Naive thymus-derived CD4-positive, alpha-beta T cell (primary cell): ENCODE measurements around the gene GPAT3. TPM values are rescaled to one million over a fixed set of nuclear protein-coding genes. Genes with fewer than 3 reads are reported as not detected.
A peak's percentile ranks its signal among the peaks of the same experiment; 100 is the strongest.
"Not testable (repeated sequence)": the region's sequence is repeated elsewhere in the genome, so short reads cannot be mapped to it uniquely, and the experiment has no call there.

Experiments used
- ATAC-seq: fragments of 150-1000 bp; cut with Tn5 transposase; 2 replicates; pipeline ENCODE4 v1.10.0; 2021; ENCODE audit warnings: mild to moderate bottlenecking, moderate library complexity
- CTCF ChIA-PET: fragments of 350-600 bp; sonication (Branson Sonifier 250); formaldehyde crosslinking; loops from one replicate; lab custom pipeline; 2021; ENCODE audit warnings: antibody characterized with exemption; lab: Charles Lee
- POLR2A ChIA-PET: fragments of 350-600 bp; sonication (Branson Sonifier 250); formaldehyde crosslinking; loops from one replicate; lab custom pipeline; 2021; ENCODE audit warnings: antibody characterized with exemption, inconsistent platforms; lab: Charles Lee
- DNase-seq, 9 donors: peaks; one replicate each; pipeline versions ENCODE4 v3.0.0 to v3.0.0-alpha.2; 2020 to 2022; ENCODE audit warnings: mixed read lengths in 1 of 9
- H3K27ac ChIP-seq: one replicate; pipeline ENCODE4 v1.7.0; 2013; ENCODE audit warnings: mild to moderate bottlenecking, low read depth, low read length, moderate library complexity
- H3K27me3 ChIP-seq, 2 donors: one replicate each; pipeline ENCODE4 v1.7.0; 2013; ENCODE audit warnings: low read length in 2 of 2, mild to moderate bottlenecking in 2 of 2, moderate library complexity in 2 of 2; ENCODE audit not compliant: control insufficient read depth in 2 of 2, insufficient read depth in 2 of 2
- H3K36me3 ChIP-seq, 3 experiments: 1 replicate in 2 of 3; 2 replicates in 1 of 3; pipeline ENCODE4 v1.7.0; 2013; ENCODE audit warnings: low read length in 3 of 3, mild to moderate bottlenecking in 3 of 3, moderate library complexity in 1 of 3; ENCODE audit not compliant: insufficient read depth in 3 of 3, control insufficient read depth in 2 of 3
- H3K4me1 ChIP-seq, 2 donors: one replicate each; pipeline ENCODE4 v1.7.0; 2013; ENCODE audit warnings: low read length in 2 of 2, mild to moderate bottlenecking in 2 of 2, moderate library complexity in 1 of 2; ENCODE audit not compliant: control insufficient read depth in 2 of 2, insufficient read depth in 2 of 2
- H3K4me3 ChIP-seq: 2 replicates; pipeline ENCODE4 v1.7.0; 2013; ENCODE audit warnings: mild to moderate bottlenecking, low read length
- H3K9me3 ChIP-seq, 3 experiments: 1 replicate in 2 of 3; 2 replicates in 1 of 3; pipeline ENCODE4 v1.7.0; 2013; ENCODE audit warnings: low read length in 3 of 3; ENCODE audit not compliant: control insufficient read depth in 2 of 3
- H3K27ac Mint-ChIP-seq, 9 donors: one replicate each; pipeline ENCODE4 v1.8.0; 2020 to 2022; ENCODE audit warnings: mixed read lengths in 9 of 9, mild to moderate bottlenecking in 8 of 9, moderate library complexity in 5 of 9, inconsistent platforms in 2 of 9
- H3K27me3 Mint-ChIP-seq, 5 donors: one replicate each; pipeline ENCODE4 v1.8.0; 2021 to 2022; ENCODE audit warnings: mixed read lengths in 5 of 5, mild to moderate bottlenecking in 1 of 5
- H3K36me3 Mint-ChIP-seq, 5 donors: one replicate each; pipeline ENCODE4 v1.8.0; 2020 to 2022; ENCODE audit warnings: mixed read lengths in 5 of 5, mild to moderate bottlenecking in 3 of 5, inconsistent platforms in 1 of 5
- H3K4me1 Mint-ChIP-seq, 7 donors: one replicate each; pipeline ENCODE4 v1.8.0; 2020 to 2022; ENCODE audit warnings: mixed read lengths in 7 of 7, mild to moderate bottlenecking in 3 of 7, inconsistent platforms in 1 of 7
- H3K4me3 Mint-ChIP-seq, 10 donors: one replicate each; pipeline ENCODE4 v1.8.0; 2020 to 2022; ENCODE audit warnings: mild to moderate bottlenecking in 10 of 10, mixed read lengths in 10 of 10, moderate library complexity in 6 of 10, inconsistent platforms in 2 of 10
- H3K9me3 Mint-ChIP-seq, 11 donors: one replicate each; pipeline ENCODE4 v1.8.0; 2020 to 2022; ENCODE audit warnings: mixed read lengths in 11 of 11, mild to moderate bottlenecking in 4 of 11, inconsistent platforms in 1 of 11, moderate library complexity in 1 of 11
- intact Hi-C, 2 donors: fragments of 100-400 bp; cut with micrococcal nuclease; formaldehyde crosslinking; loops; one replicate each; pipeline ENCODE4 v1.15.1; 2023
- polyA plus RNA-seq, 2 donors: library from polyadenylated mRNA; unstranded; fragments of 300-500 nt; fragmentation: Illumina TruSeq; gene quantifications; one replicate each; pipeline ENCODE4 v1.2.3, GENCODE V29; 2021
- total RNA-seq, 6 experiments: library from RNA in 5 of 6; stranded (reverse) in 5 of 6; gene quantifications; 1 replicate in 5 of 6; 2 replicates in 1 of 6; pipeline ENCODE4 v1.2.3 and lab custom pipeline; 2021 to 2026

Gene GPAT3
- total RNA-seq (10 to 100 TPM in 1 of 5 experiments, 1 to 10 TPM in 4; 3.0 to 14.6 (median 5.8) TPM), polyA plus RNA-seq (1 to 10 TPM; 1.5 to 3.5 TPM), total RNA-seq (lab: John Stamatoyannopoulos, UW) (6.3 reads per million, percentile 28 among the genes with 10 or more reads in this experiment)

DNA sequence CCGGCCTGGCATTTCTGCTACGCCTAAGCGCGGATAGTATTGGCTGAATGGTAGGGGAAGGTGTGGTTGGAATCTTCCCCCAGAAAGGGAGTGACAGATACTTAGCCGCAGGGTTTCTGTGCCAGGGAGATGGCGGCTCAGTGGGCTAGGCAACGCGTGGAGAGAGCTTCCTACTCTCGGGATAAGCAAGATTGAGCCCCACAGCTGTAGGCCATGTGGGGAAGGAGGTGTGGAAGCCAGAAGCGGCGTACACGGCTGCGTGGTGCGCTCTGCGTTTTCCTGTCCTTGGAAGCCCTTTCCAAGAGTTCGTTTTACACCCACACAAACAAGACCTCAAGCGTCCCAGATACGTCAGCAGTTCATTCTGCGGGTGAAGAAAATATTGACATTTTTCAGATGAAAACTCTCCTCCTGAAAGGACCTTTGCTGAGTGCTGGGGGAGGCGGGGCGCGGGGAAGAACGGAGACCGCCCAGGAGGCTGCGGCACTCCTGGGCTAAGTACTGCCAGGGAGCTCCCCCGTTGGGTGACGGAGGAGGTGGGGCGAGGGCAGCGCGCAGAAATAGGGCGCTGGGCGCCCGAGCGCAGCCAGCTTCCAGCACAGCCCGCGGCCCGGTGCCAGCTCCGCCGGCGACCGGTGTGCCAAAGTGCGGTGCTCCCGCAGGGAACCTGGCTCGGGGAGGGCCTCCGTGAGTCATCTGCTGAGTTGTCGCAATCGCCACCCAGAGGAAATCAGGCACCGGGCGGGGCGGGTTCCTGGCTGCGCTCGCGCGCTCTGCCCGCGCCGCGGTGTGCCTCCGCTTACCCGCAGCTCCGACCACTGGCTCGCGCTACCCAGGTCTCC, at the start of gene GPAT3:
Gene GPAT3, plus strand, starts transcription at position 589 of the 842 bp plus-strand sequence. CDS start 515 bp downstream, outside the sequence.
- Histone ChIP-seq H3K36me3 (peaks cover 0 to 5% (median 0%) of the 10 kb centered on the region in 3 experiments), H3K4me3 (peak within 1 kb of the TSS; percentile 80), H3K4me1 (peaks cover 0 to 8% of the 10 kb centered on the region in 2 donors), H3K27ac (peak within 1 kb of the TSS; percentile 56), H3K27me3 (no peaks in the 10 kb centered on the region), H3K9me3 (no peaks in the 10 kb centered on the region)
- Mint-ChIP-seq H3K27me3 (peaks cover 0 to 59% (median 20%) of the 10 kb centered on the region in 5 donors), H3K27ac (peak within 1 kb of the TSS; percentile 24 to 92 (median 73)), H3K4me3 (peak within 1 kb of the TSS; percentile 87 to 97 (median 90)), H3K4me1 (peaks cover 13 to 37% (median 17%) of the 10 kb centered on the region in 7 donors), H3K9me3 (no peaks in the 10 kb centered on the region), H3K36me3 (no peaks in the 10 kb centered on the region)
- DNase-seq = peak; percentile 37 to 76 (median 58)
- intact Hi-C loops = loop anchor here (1.0 to 5.0 kb wide), 7 partner anchors 31 to 1047 kb away; partner anchors contain the start of genes ABRAXAS1 (in 2 of the 2), CDS1 (in 1 of the 2), HELQ (in 1 of the 2) and THAP9 (in 1 of the 2)
- ChIA-PET CTCF (interaction anchor here (0.6 to 1.2 kb wide), 3 partner anchors 91 to 981 kb away, joined by 3 to 4 read pairs (median 4); no protein-coding TSS in a partner anchor), POLR2A (interaction anchor here (0.9 to 2.8 kb wide), 3 partner anchors 20 to 80 kb away, joined by 3 to 16 read pairs (median 8); partner anchors contain the start of genes ABRAXAS1, HELQ and MRPS18C)
- peak; percentile 89 for ATAC-seq

DNA sequence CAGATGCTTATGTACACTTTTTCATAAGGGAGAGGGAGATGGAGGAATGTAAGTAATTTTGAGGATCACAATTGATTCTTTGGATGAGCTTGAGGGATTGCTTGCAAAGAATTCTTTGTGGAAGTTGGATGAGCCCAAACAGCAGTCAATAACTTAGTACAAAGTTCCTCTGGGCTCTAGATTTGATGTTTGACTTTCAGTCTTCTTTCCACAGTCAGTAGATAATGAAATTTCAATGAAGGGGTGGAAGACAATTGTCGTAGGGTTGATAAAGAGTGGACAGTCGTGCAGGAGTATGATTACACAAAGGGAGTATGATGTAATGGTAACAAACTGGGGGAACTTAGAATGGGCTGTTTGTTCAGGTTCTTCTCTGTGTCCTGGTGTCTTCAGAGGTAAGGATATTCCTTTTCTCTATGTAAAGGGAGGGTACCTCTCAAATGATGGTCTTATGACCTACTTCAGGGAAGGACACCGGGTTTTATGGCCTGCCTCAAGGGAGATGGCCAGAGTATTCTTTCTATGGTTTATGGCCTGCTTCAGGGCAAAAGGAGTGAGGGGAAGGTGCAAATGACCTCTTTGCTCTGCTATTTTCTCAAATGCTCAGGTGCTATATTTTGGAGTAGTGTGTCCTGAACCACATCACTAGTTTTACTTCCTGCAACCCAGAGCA, 49.3 kb upstream of the GPAT3 start:
- H3K27ac ChIP-seq = peak overlapping the region; percentile 86
- no peak overlapping the region for H3K4me3 ChIP-seq
- peak overlapping the region in 7 of 9 donors; percentile 5 to 95 (median 83) for H3K27ac Mint-ChIP-seq
- H3K9me3 ChIP-seq = no peaks in the 10 kb centered on the region
- DNase-seq (no peak), ATAC-seq (no peak)
- H3K4me1 Mint-ChIP-seq = peaks cover 15 to 39% (median 32%) of the 10 kb centered on the region in 7 donors
- no peaks in the 10 kb centered on the region for H3K27me3 ChIP-seq
- H3K27me3 Mint-ChIP-seq = peaks cover 0 to 4% (median 0%) of the 10 kb centered on the region in 5 donors
- peak overlapping the region in 6 of 10 donors; percentile 12 to 55 (median 42) for H3K4me3 Mint-ChIP-seq
- ChIA-PET CTCF (interaction anchor here (1.1 kb wide), 1 partner anchor 23 kb away, joined by 3 read pairs; no protein-coding TSS in a partner anchor), POLR2A (interaction anchor here (0.8 to 3.4 kb wide), 6 partner anchors 11 to 32 kb away, joined by 4 to 21 read pairs (median 8); no protein-coding TSS in a partner anchor)
- H3K36me3 Mint-ChIP-seq = no peaks in the 10 kb centered on the region
- peaks cover 4 to 11% of the 10 kb centered on the region in 2 donors for H3K4me1 ChIP-seq
- peaks cover 0 to 4% (median 0%) of the 10 kb centered on the region in 3 experiments for H3K36me3 ChIP-seq
- peaks cover 0 to 2% (median 0%) of the 10 kb centered on the region in 11 donors for H3K9me3 Mint-ChIP-seq
- intact Hi-C loops = loop anchor here (5.0 to 10.0 kb wide), 4 partner anchors 96 to 1202 kb away; partner anchors contain the start of genes CDS1 (in 1 of the 2) and SEC31A (in 1 of the 2)

DNA sequence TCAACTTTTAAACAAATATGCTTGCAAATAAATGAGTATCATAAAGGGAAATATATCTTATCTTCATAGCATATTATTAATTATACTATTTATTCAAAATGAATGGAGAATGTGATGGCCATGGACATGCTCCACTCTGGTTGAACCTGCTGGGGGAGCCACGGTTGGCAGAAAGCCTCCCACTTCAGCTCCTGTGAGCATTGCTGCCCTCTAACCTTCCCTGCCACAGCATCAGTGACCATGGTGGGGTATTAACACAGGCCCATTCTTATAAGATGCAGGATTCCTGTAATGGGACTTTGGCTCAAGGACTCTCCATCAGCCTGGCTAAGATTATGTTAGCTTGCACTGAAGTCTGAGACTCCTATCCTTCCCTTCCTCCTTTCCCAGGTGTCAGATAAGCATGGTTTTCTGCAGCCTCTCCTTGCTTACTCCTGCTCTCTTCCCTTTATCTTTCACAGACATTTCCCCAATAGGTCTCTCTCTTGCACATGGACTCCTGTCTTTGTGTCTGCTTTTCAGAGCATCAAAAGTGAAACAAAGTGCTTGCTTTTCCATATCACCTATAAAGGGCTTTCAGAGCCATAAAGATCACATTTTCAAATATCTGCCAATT, 46.1 kb upstream of the GPAT3 start:
- POLR2A ChIA-PET = interaction anchor here (1.0 to 1.4 kb wide), 3 partner anchors 14 to 1058 kb away, joined by 3 to 4 read pairs (median 4); no protein-coding TSS in a partner anchor
- no peak overlapping the region for H3K4me3 ChIP-seq
- no peak for ATAC-seq
- DNase-seq = no peak
- peaks cover 0 to 4% (median 0%) of the 10 kb centered on the region in 5 donors for H3K27me3 Mint-ChIP-seq
- no peak overlapping the region for H3K4me3 Mint-ChIP-seq
- H3K36me3 Mint-ChIP-seq = no peaks in the 10 kb centered on the region
- peaks cover 4% of the 10 kb centered on the region in 2 donors for H3K4me1 ChIP-seq
- H3K4me1 Mint-ChIP-seq = peaks cover 8 to 17% (median 15%) of the 10 kb centered on the region in 7 donors
- H3K9me3 Mint-ChIP-seq = no peaks in the 10 kb centered on the region
- H3K27ac Mint-ChIP-seq = no peak overlapping the region
- peaks cover 0 to under 1% (median 0%) of the 10 kb centered on the region in 3 experiments for H3K36me3 ChIP-seq
- no peak overlapping the region for H3K27ac ChIP-seq
- CTCF ChIA-PET = interaction anchor here (0.7 to 1.4 kb wide), 3 partner anchors 106 to 455 kb away, joined by 3 read pairs; partner anchors contain the start of gene COPS4
- no peaks in the 10 kb centered on the region for H3K9me3 ChIP-seq
- intact Hi-C loops = loop anchor here (5.0 to 10.0 kb wide), 5 partner anchors 92 to 1485 kb away; partner anchors contain the start of genes CDS1 (in 1 of the 2) and SEC31A (in 1 of the 2)
- no peaks in the 10 kb centered on the region for H3K27me3 ChIP-seq

DNA sequence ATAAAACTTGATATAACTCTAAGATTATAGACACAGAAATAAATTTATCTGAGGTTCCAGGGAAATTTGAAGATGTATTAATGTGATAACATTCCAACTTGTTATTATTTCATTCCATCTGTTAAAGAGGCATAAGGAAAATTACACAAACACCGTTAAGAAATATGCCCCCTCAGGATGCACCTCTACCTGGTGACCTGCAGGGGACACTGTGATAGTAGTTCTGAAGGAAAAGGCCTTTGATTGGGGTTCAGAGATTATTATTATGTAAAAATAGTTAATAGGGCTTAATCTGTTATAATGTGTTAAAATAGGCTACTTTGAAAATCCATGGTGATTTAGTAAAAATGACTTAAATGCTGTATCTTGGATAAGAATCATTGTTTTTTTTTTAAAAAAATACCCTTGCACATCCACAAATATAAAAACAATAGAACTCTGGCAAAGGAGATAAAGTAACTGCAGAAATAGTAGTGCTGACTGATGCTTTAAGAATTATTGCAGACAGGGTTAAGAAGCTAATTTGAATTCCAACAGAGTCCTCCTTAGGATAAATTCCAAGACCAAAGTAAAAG, 44.9 kb upstream of the GPAT3 start:
- Histone ChIP-seq H3K36me3 (no peaks in the 10 kb centered on the region), H3K4me1 (no peaks in the 10 kb centered on the region), H3K4me3 (no peak overlapping the region), H3K27me3 (no peaks in the 10 kb centered on the region), H3K27ac (no peak overlapping the region), H3K9me3 (no peaks in the 10 kb centered on the region)
- peaks cover 3 to 12% (median 10%) of the 10 kb centered on the region in 7 donors for H3K4me1 Mint-ChIP-seq
- no peaks in the 10 kb centered on the region for H3K36me3 Mint-ChIP-seq
- no peaks in the 10 kb centered on the region for H3K9me3 Mint-ChIP-seq
- H3K27me3 Mint-ChIP-seq = peaks cover 0 to 4% (median 0%) of the 10 kb centered on the region in 5 donors
- H3K27ac Mint-ChIP-seq = no peak overlapping the region
- POLR2A ChIA-PET = interaction anchor here (1.1 to 1.4 kb wide), 2 partner anchors 13 to 1060 kb away, joined by 3 to 4 read pairs; no protein-coding TSS in a partner anchor
- no peak overlapping the region for H3K4me3 Mint-ChIP-seq
- CTCF ChIA-PET = interaction anchor here (0.7 to 1.7 kb wide), 4 partner anchors 105 to 1481 kb away, joined by 3 to 15 read pairs (median 6); no protein-coding TSS in a partner anchor
- intact Hi-C loops = loop anchor here (1.0 to 10.0 kb wide), 2 partner anchors 149 to 1484 kb away; no protein-coding TSS in a partner anchor
- DNase-seq (peak in 6 of 9 donors; percentile 17 to 45 (median 31)), ATAC-seq (peak; percentile 81)

DNA sequence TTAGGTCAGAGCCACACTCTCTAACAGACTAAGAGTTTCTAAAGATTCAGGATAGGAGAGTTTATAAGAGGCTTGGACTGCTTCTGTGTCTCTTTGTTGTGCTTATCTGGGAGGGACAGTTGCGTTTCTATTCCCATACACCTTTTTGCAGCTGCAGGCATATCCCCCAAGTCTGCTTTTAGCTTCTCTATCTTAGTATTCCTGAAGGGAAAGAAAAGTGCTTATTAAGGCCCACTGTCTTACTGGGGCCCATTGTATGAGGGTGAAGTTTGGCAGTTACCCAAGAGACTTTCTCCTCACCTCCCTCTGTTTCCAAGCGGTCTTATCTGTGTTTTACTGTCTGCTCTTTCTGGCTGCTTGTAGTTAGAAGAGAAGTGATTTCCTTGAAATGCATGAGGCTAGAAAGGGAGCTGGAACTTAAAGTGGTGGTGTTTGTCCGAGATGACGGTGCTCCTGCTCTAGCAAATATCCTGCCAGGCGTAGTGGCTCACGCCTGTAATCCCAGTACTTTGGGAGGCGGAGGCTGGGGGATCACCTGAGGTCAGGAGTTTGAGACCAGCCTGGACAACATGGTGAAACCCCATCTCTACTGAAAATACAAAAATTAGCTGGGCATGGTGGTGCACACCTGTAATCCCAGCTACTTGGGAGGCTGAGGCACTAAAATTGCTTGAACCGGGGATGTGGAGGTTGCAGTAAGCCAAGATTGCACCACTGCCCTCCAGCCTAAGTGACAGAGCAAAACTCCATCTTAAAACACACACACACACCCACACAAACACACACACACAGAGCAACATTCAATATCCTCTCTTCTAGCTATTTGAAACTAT, 39.6 kb upstream of the GPAT3 start:
- H3K27me3 Mint-ChIP-seq, H3K4me3 Mint-ChIP-seq, H3K27me3 ChIP-seq, H3K4me3 ChIP-seq, H3K36me3 Mint-ChIP-seq, H3K9me3 Mint-ChIP-seq, DNase-seq, H3K9me3 ChIP-seq, ATAC-seq, H3K27ac ChIP-seq, H3K4me1 ChIP-seq, H3K36me3 ChIP-seq, H3K4me1 Mint-ChIP-seq: not testable (repeated sequence)
- ChIA-PET POLR2A (interaction anchor here (1.9 kb wide), 1 partner anchor 11 kb away, joined by 5 read pairs; the partner anchor contains the start of gene ABRAXAS1), CTCF (interaction anchor here (0.6 kb wide), 1 partner anchor 124 kb away, joined by 3 read pairs; no protein-coding TSS in a partner anchor)
- H3K27ac Mint-ChIP-seq = peak overlapping the region in 1 of 9 donors; percentile 3
- intact Hi-C loops = loop anchor here in 1 of 2 donors (10.0 kb wide), 1 partner anchor 1478 kb away; no protein-coding TSS in a partner anchor
